ENCODE measurements around the gene FGD3.

FGD3 gene

GRCh38 chr9:93037476-93037971 lies 90.2 kb downstream of the FGD3 start:
- Histone ChIP-seq H3K79me1 (replicated peaks; ENCODE audit: low read length, poor library complexity, severe bottlenecking) (no peaks in the 10 kb centered on the region), H2AFZ (ENCODE audit: low read depth, low read length) (no peak overlapping the region), H3K4me3 (ENCODE audit: insufficient read depth in 1 of 2, low read depth in 1 of 2, low read length in 2 of 2) (no peak overlapping the region), H3K9me3 (ENCODE audit: control insufficient read depth, low read length) (no peaks in the 10 kb centered on the region), H2BK15ac (ENCODE audit: low read depth, poor library complexity, severe bottlenecking) (no peak overlapping the region), H3K23ac (ENCODE audit: low read length in 2 of 2) (no peak overlapping the region), H3K18ac (ENCODE audit: low read depth in 1 of 2, low read length in 2 of 2) (no peak overlapping the region), H3K27me3 (ENCODE audit: control insufficient read depth in 1 of 2, insufficient read depth in 1 of 2, low read length in 2 of 2) (peaks cover 21 to 45% of the 10 kb centered on the region in 2 experiments), H4K8ac (ENCODE audit: low read length) (no peak overlapping the region), H2BK120ac (ENCODE audit: low read depth, low read length) (no peak overlapping the region), H3K14ac (ENCODE audit: low read length in 2 of 2) (no peak overlapping the region), H3K4me2 (ENCODE audit: low read length, poor library complexity, severe bottlenecking) (no peak overlapping the region), H2AK5ac (ENCODE audit: low read length, severe bottlenecking) (no peak overlapping the region), H3K4me1 (ENCODE audit: control insufficient read depth, insufficient read depth, low read depth, low read length) (no peaks in the 10 kb centered on the region), H3K4ac (ENCODE audit: low read depth in 1 of 2, low read length in 2 of 2) (no peak overlapping the region), H2BK12ac (ENCODE audit: low read length in 2 of 2) (no peak overlapping the region), H3K27ac (ENCODE audit: low read length, poor library complexity, severe bottlenecking) (no peak overlapping the region), H2BK5ac (ENCODE audit: low read depth, low read length, poor library complexity, severe bottlenecking) (no peak overlapping the region), H4K91ac (ENCODE audit: low read length) (no peak overlapping the region), H3K9ac (ENCODE audit: low read length) (no peak overlapping the region), H3K36me3 (ENCODE audit: control insufficient read depth in 1 of 2, insufficient read depth in 2 of 2, low read depth in 1 of 2, low read length in 2 of 2) (no peaks in the 10 kb centered on the region)
- 87% methylated on average over 11 of the region's 13 CpGs for WGBS
- no peak for DNase-seq

- Histone ChIP-seq H4K91ac (ENCODE audit: low read length) (no peak overlapping the region), H2AK5ac (ENCODE audit: low read length, severe bottlenecking) (no peak overlapping the region), H3K27me3 (ENCODE audit: control insufficient read depth in 1 of 2, insufficient read depth in 1 of 2, low read length in 2 of 2) (peaks cover 12 to 32% of the 10 kb centered on the region in 2 experiments), H2BK120ac (ENCODE audit: low read depth, low read length) (no peak overlapping the region), H2AFZ (ENCODE audit: low read depth, low read length) (no peak overlapping the region), H3K36me3 (ENCODE audit: control insufficient read depth in 1 of 2, insufficient read depth in 2 of 2, low read depth in 1 of 2, low read length in 2 of 2) (no peaks in the 10 kb centered on the region), H3K23ac (ENCODE audit: low read length in 2 of 2) (no peak overlapping the region), H2BK5ac (ENCODE audit: low read depth, low read length, poor library complexity, severe bottlenecking) (no peak overlapping the region), H4K8ac (ENCODE audit: low read length) (no peak overlapping the region), H3K18ac (ENCODE audit: low read depth in 1 of 2, low read length in 2 of 2) (no peak overlapping the region), H3K9ac (ENCODE audit: low read length) (no peak overlapping the region), H3K27ac (ENCODE audit: low read length, poor library complexity, severe bottlenecking) (no peak overlapping the region), H3K14ac (ENCODE audit: low read length in 2 of 2) (no peak overlapping the region), H3K4me2 (ENCODE audit: low read length, poor library complexity, severe bottlenecking) (no peak overlapping the region), H3K4me3 (ENCODE audit: insufficient read depth in 1 of 2, low read depth in 1 of 2, low read length in 2 of 2) (no peak overlapping the region), H2BK12ac (ENCODE audit: low read length in 2 of 2) (no peak overlapping the region), H3K4ac (ENCODE audit: low read depth in 1 of 2, low read length in 2 of 2) (no peak overlapping the region), H3K9me3 (ENCODE audit: control insufficient read depth, low read length) (no peaks in the 10 kb centered on the region), H3K4me1 (ENCODE audit: control insufficient read depth, insufficient read depth, low read depth, low read length) (no peaks in the 10 kb centered on the region), H3K79me1 (replicated peaks; ENCODE audit: low read length, poor library complexity, severe bottlenecking) (no peaks in the 10 kb centered on the region), H2BK15ac (ENCODE audit: low read depth, poor library complexity, severe bottlenecking) (no peak overlapping the region)
- 84% methylated on average over 6 of the region's 6 CpGs for WGBS
- DNase-seq: no peak
Measured at GRCh38 chr9:93038918-93039317, 91.6 kb downstream of the FGD3 start.

- 73% methylated on average over 4 of the region's 6 CpGs for WGBS
- Histone ChIP-seq H4K91ac (ENCODE audit: low read length) (no peak overlapping the region), H2BK15ac (ENCODE audit: low read depth, poor library complexity, severe bottlenecking) (no peak overlapping the region), H4K8ac (ENCODE audit: low read length) (no peak overlapping the region), H3K9me3 (ENCODE audit: control insufficient read depth, low read length) (no peaks in the 10 kb centered on the region), H3K27me3 (ENCODE audit: control insufficient read depth in 1 of 2, insufficient read depth in 1 of 2, low read length in 2 of 2) (peaks cover 7 to 26% of the 10 kb centered on the region in 2 experiments), H2BK12ac (ENCODE audit: low read length in 2 of 2) (no peak overlapping the region), H3K18ac (ENCODE audit: low read depth in 1 of 2, low read length in 2 of 2) (no peak overlapping the region), H3K9ac (ENCODE audit: low read length) (no peak overlapping the region), H3K36me3 (ENCODE audit: control insufficient read depth in 1 of 2, insufficient read depth in 2 of 2, low read depth in 1 of 2, low read length in 2 of 2) (no peaks in the 10 kb centered on the region), H3K4me3 (ENCODE audit: insufficient read depth in 1 of 2, low read depth in 1 of 2, low read length in 2 of 2) (no peak overlapping the region), H3K4me2 (ENCODE audit: low read length, poor library complexity, severe bottlenecking) (no peak overlapping the region), H3K27ac (ENCODE audit: low read length, poor library complexity, severe bottlenecking) (no peak overlapping the region), H3K4me1 (ENCODE audit: control insufficient read depth, insufficient read depth, low read depth, low read length) (no peaks in the 10 kb centered on the region), H2AFZ (ENCODE audit: low read depth, low read length) (no peak overlapping the region), H3K79me1 (replicated peaks; ENCODE audit: low read length, poor library complexity, severe bottlenecking) (no peaks in the 10 kb centered on the region), H3K4ac (ENCODE audit: low read depth in 1 of 2, low read length in 2 of 2) (no peak overlapping the region), H3K14ac (ENCODE audit: low read length in 2 of 2) (no peak overlapping the region), H3K23ac (ENCODE audit: low read length in 2 of 2) (no peak overlapping the region), H2AK5ac (ENCODE audit: low read length, severe bottlenecking) (no peak overlapping the region), H2BK5ac (ENCODE audit: low read depth, low read length, poor library complexity, severe bottlenecking) (no peak overlapping the region), H2BK120ac (ENCODE audit: low read depth, low read length) (no peak overlapping the region)
- DNase-seq: no peak
Measured at GRCh38 chr9:93039456-93039855, 92.1 kb downstream of the FGD3 start.

DNA sequence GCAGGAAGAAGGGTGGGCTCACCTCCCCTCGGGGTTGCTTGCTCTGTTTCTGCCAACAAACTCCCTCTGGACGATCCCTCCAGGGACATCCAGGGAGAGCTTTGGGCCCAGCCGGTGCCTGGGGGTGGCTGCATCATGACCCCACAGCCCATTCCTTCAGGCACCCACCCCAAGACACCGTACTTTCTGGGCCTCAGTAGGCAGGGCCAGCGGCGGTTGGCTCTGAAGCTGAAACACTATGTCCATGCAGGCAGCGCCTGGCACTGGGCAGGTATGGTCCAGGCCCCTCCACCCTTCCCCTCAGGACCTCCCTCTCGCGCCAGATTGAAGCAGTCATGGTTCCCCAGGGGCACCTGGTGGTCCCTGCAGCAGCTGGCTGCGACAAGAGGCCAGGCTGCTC lies 92.7 kb downstream of the FGD3 start:
- no peak overlapping the region for H3K9ac ChIP-seq (ENCODE audit: low read length)

More for the DNA sequence above, 92.7 kb downstream of the FGD3 start:
- DNase-seq: no peak
- H3K27ac ChIP-seq (ENCODE audit: low read length, poor library complexity, severe bottlenecking): no peak overlapping the region
- no peak overlapping the region for H2BK5ac ChIP-seq (ENCODE audit: low read depth, low read length, poor library complexity, severe bottlenecking)
- WGBS: 64% methylated on average over 9 of the region's 10 CpGs
- no peaks in the 10 kb centered on the region for H3K79me1 ChIP-seq (replicated peaks; ENCODE audit: low read length, poor library complexity, severe bottlenecking)
- H3K9me3 ChIP-seq (ENCODE audit: control insufficient read depth, low read length): no peaks in the 10 kb centered on the region
- H2BK12ac ChIP-seq (ENCODE audit: low read length in 2 of 2): no peak overlapping the region
- no peak overlapping the region for H3K23ac ChIP-seq (ENCODE audit: low read length in 2 of 2)
- no peak overlapping the region for H3K4me3 ChIP-seq (ENCODE audit: insufficient read depth in 1 of 2, low read depth in 1 of 2, low read length in 2 of 2)
- no peak overlapping the region for H2BK15ac ChIP-seq (ENCODE audit: low read depth, poor library complexity, severe bottlenecking)
- H3K27me3 ChIP-seq (ENCODE audit: control insufficient read depth in 1 of 2, insufficient read depth in 1 of 2, low read length in 2 of 2): peaks cover 5 to 24% of the 10 kb centered on the region in 2 experiments
- no peak overlapping the region for H4K8ac ChIP-seq (ENCODE audit: low read length)
- H2AFZ ChIP-seq (ENCODE audit: low read depth, low read length): no peak overlapping the region
- no peak overlapping the region for H3K18ac ChIP-seq (ENCODE audit: low read depth in 1 of 2, low read length in 2 of 2)
- H3K14ac ChIP-seq (ENCODE audit: low read length in 2 of 2): no peak overlapping the region
- no peak overlapping the region for H3K4me2 ChIP-seq (ENCODE audit: low read length, poor library complexity, severe bottlenecking)
- no peak overlapping the region for H2AK5ac ChIP-seq (ENCODE audit: low read length, severe bottlenecking)
- H2BK120ac ChIP-seq (ENCODE audit: low read depth, low read length): no peak overlapping the region
- H3K36me3 ChIP-seq (ENCODE audit: control insufficient read depth in 1 of 2, insufficient read depth in 2 of 2, low read depth in 1 of 2, low read length in 2 of 2): no peaks in the 10 kb centered on the region
- H3K4me1 ChIP-seq (ENCODE audit: control insufficient read depth, insufficient read depth, low read depth, low read length): no peaks in the 10 kb centered on the region
- no peak overlapping the region for H4K91ac ChIP-seq (ENCODE audit: low read length)
- no peak overlapping the region for H3K4ac ChIP-seq (ENCODE audit: low read depth in 1 of 2, low read length in 2 of 2)
